Caco-2 (cell line): ENCODE results near the gene MPPED1. TPM values are rescaled to one million over a fixed set of nuclear protein-coding genes. Genes with fewer than 3 reads are reported as not detected.

ENCODE experiments used
- BruUV-seq: library from RNA; stranded (reverse); fragments of 400-500 nt; replicated peaks from 2 replicates; lab custom pipeline; 2021; lab: Mats Ljungman, UMichigan
- CTCF ChIA-PET: fragments of 300-600 bp; sonication (Branson Sonifier 250); formaldehyde crosslinking; loops from one replicate; lab custom pipeline; 2022; ENCODE audit warnings: antibody characterized with exemption; lab: Charles Lee
- POLR2A ChIA-PET: fragments of 300-600 bp; sonication (Branson Sonifier 250); formaldehyde crosslinking; loops from one replicate; lab custom pipeline; 2022; ENCODE audit warnings: antibody characterized with exemption; lab: Charles Lee
- DNase-seq, 2 experiments: peaks; one replicate each; pipeline versions ENCODE4 v3.0.0 to v3.0.0-alpha.2; 2020 to 2022
- H3K27me3 ChIP-seq: replicated peaks from 2 replicates; pipeline ENCODE4 v1.6.0; 2011; ENCODE audit warnings: low read length; ENCODE audit not compliant: control insufficient read depth, insufficient read depth
- H3K36me3 ChIP-seq: 2 replicates; pipeline ENCODE4 v1.5.1; 2011; ENCODE audit warnings: low read length; ENCODE audit not compliant: control insufficient read depth, insufficient read depth
- H3K4me1 ChIP-seq: fragments of 250-450 bp; sonication (Bioruptor Pico); 2 replicates; pipeline ENCODE4 v1.5.1; 2020; ENCODE audit warnings: mild to moderate bottlenecking
- H3K4me3 ChIP-seq: 2 replicates; pipeline ENCODE4 v1.5.1; 2011; ENCODE audit warnings: low read depth, mild to moderate bottlenecking, control low read depth, low read length
- H3K9me3 ChIP-seq: fragments of 250-450 bp; sonication (Bioruptor Pico); 2 replicates; pipeline ENCODE4 v1.5.1; 2020; ENCODE audit warnings: mild to moderate bottlenecking, moderate library complexity
- H3K27ac Mint-ChIP-seq: one replicate; pipeline ENCODE4 v1.8.0; 2022; ENCODE audit warnings: mixed read lengths; ENCODE audit not compliant: unreplicated experiment
- H3K27me3 Mint-ChIP-seq: one replicate; pipeline ENCODE4 v1.8.0; 2022; ENCODE audit warnings: mixed read lengths; ENCODE audit not compliant: insufficient read depth, unreplicated experiment
- H3K36me3 Mint-ChIP-seq: one replicate; pipeline ENCODE4 v1.8.0; 2022; ENCODE audit warnings: mild to moderate bottlenecking, mixed read lengths; ENCODE audit not compliant: insufficient read depth, unreplicated experiment
- H3K4me1 Mint-ChIP-seq: one replicate; pipeline ENCODE4 v1.8.0; 2022; ENCODE audit warnings: low read depth, mixed read lengths; ENCODE audit not compliant: unreplicated experiment
- H3K4me3 Mint-ChIP-seq: one replicate; pipeline ENCODE4 v1.8.0; 2022; ENCODE audit warnings: mild to moderate bottlenecking, moderate library complexity, mixed read lengths; ENCODE audit not compliant: unreplicated experiment
- H3K9me3 Mint-ChIP-seq: one replicate; pipeline ENCODE4 v1.8.0; 2022; ENCODE audit warnings: mixed read lengths; ENCODE audit not compliant: unreplicated experiment
- CTCF ChIP-seq, 2 experiments: fragments of 200-600 bp in 1 of 2; IDR thresholded peaks; 1 replicate in 1 of 2; 2 replicates in 1 of 2; pipeline versions ENCODE4 v1.5.1 to v1.8.0; 2011 to 2022; ENCODE audit warnings: antibody characterized with exemption in 1 of 2, control low read depth in 1 of 2, inconsistent platforms in 1 of 2, low read depth in 1 of 2, low read length in 1 of 2, mild to moderate bottlenecking in 1 of 2, moderate library complexity in 1 of 2; ENCODE audit not compliant: insufficient read depth in 1 of 2, severe bottlenecking in 1 of 2, unreplicated experiment in 1 of 2
- intact Hi-C: fragments of 100-400 bp; cut with micrococcal nuclease; formaldehyde crosslinking; loops from one replicate; pipeline ENCODE4 v1.10.0; 2022; ENCODE audit not compliant: unreplicated experiment
- total RNA-seq: library from RNA; stranded (reverse); gene quantifications from 2 replicates; pipeline ENCODE4 v1.2.3, GENCODE V29; 2022

Gene MPPED1
- total RNA-seq, 1 experiment from 2014 or later = not detected

- Histone ChIP-seq H3K4me3 (no peak overlapping the region), H3K9me3 (no peaks in the 10 kb centered on the region), H3K36me3 (no peaks in the 10 kb centered on the region), H3K4me1 (no peaks in the 10 kb centered on the region), H3K27me3 (peaks cover 1% of the 10 kb centered on the region)
- intact Hi-C loops = no loop called here
- Mint-ChIP-seq H3K4me1 (no peaks in the 10 kb centered on the region), H3K27ac (no peak overlapping the region), H3K9me3 (no peaks in the 10 kb centered on the region), H3K27me3 (peaks cover 26% of the 10 kb centered on the region), H3K4me3 (no peak overlapping the region), H3K36me3 (no peaks in the 10 kb centered on the region)
- TF ChIP-seq CTCF (IDR thresholded peaks at IDR 0.05; ENCODE audit: insufficient read depth in 1 of 2, low read depth in 1 of 2, low read length in 1 of 2, severe bottlenecking in 1 of 2, unreplicated experiment in 1 of 2) = no peak
- CTCF ChIA-PET = no interaction called here
- no peak for DNase-seq
- BruUV-seq = no TSS peak
- POLR2A ChIA-PET = no interaction called here
Measured at GRCh38 chr22:43428005-43428485, 16.2 kb downstream of the MPPED1 start.

GRCh38 chr22:43428521-43428920, 16.7 kb downstream of the MPPED1 start:
- Mint-ChIP-seq H3K36me3 (no peaks in the 10 kb centered on the region), H3K9me3 (no peaks in the 10 kb centered on the region), H3K27ac (no peak overlapping the region), H3K4me3 (no peak overlapping the region), H3K27me3 (peaks cover 23% of the 10 kb centered on the region), H3K4me1 (no peaks in the 10 kb centered on the region)
- no peaks in the 10 kb centered on the region for H3K9me3 ChIP-seq
- intact Hi-C loops = no loop called here
- no peaks in the 10 kb centered on the region for H3K36me3 ChIP-seq
- no TSS peak for BruUV-seq
- no peak overlapping the region for H3K4me3 ChIP-seq
- no peak for DNase-seq
- no peak for TF ChIP-seq CTCF (IDR thresholded peaks at IDR 0.05; ENCODE audit: insufficient read depth in 1 of 2, low read depth in 1 of 2, low read length in 1 of 2, severe bottlenecking in 1 of 2, unreplicated experiment in 1 of 2)
- ChIA-PET CTCF (no interaction called here), POLR2A (no interaction called here)
- peaks cover 1% of the 10 kb centered on the region for H3K27me3 ChIP-seq
- no peaks in the 10 kb centered on the region for H3K4me1 ChIP-seq

- Mint-ChIP-seq H3K27me3 (peaks cover 27% of the 10 kb centered on the region), H3K4me1 (no peaks in the 10 kb centered on the region), H3K9me3 (no peaks in the 10 kb centered on the region), H3K27ac (no peak overlapping the region), H3K4me3 (no peak overlapping the region), H3K36me3 (no peaks in the 10 kb centered on the region)
- ChIA-PET CTCF (no interaction called here), POLR2A (no interaction called here)
- BruUV-seq = no TSS peak
- H3K36me3 ChIP-seq = no peaks in the 10 kb centered on the region
- H3K9me3 ChIP-seq = no peaks in the 10 kb centered on the region
- no peak for TF ChIP-seq CTCF (IDR thresholded peaks at IDR 0.05; ENCODE audit: insufficient read depth in 1 of 2, low read depth in 1 of 2, low read length in 1 of 2, severe bottlenecking in 1 of 2, unreplicated experiment in 1 of 2)
- no peaks in the 10 kb centered on the region for H3K4me1 ChIP-seq
- peaks cover 1% of the 10 kb centered on the region for H3K27me3 ChIP-seq
- intact Hi-C loops = no loop called here
- H3K4me3 ChIP-seq = no peak overlapping the region
- DNase-seq = no peak
Measured at GRCh38 chr22:43429426-43429825, 17.6 kb downstream of the MPPED1 start.
